DMS114 treated with DMSO at 0.1 percent for 48 hours (cell line): ENCODE measurements around the gene CENPX.

Experiments used
- DNase-seq: peaks from one replicate; lab custom pipeline; 2025; ENCODE audit not compliant: unreplicated experiment; lab: John Stamatoyannopoulos, UW

Gene CENPX

GRCh38 chr17:82055023-82055964, 32.6 kb upstream of the CENPX start:
- DNase-seq, result no peak

GRCh38 chr17:82054351-82055022, 31.8 kb upstream of the CENPX start:
- DNase-seq, result no peak

- DNase-seq, result no peak
Measured at GRCh38 chr17:82053556-82054263, 31.0 kb upstream of the CENPX start.

- no peak for DNase-seq
Measured at GRCh38 chr17:82053130-82053529, 30.5 kb upstream of the CENPX start.

- DNase-seq, result no peak
Measured at GRCh38 chr17:82052638-82053059, 30.0 kb upstream of the CENPX start.

- peak; percentile 45 for DNase-seq
Measured at GRCh38 chr17:82051776-82052637, 29.3 kb upstream of the CENPX start, which contains the start of the genes GPS1 and RFNG. Gene GPS1, plus strand, starts transcription at chr17:82051898. Its CDS starts 34 bp downstream, at chr17:82051932. Gene RFNG, minus strand, starts transcription at chr17:82051811. Its CDS starts 45 bp downstream, at chr17:82051766.

GRCh38 chr17:82050761-82051641, 28.3 kb upstream of the CENPX start:
- DNase-seq, result no peak

GRCh38 chr17:82050152-82050760, 27.6 kb upstream of the CENPX start:
- no peak for DNase-seq

- no peak for DNase-seq
Measured at GRCh38 chr17:82049521-82049971, 26.9 kb upstream of the CENPX start.

GRCh38 chr17:82049106-82049505, 26.4 kb upstream of the CENPX start:
- DNase-seq, result no peak

GRCh38 chr17:82048571-82048971, 25.9 kb upstream of the CENPX start:
- DNase-seq, result no peak

- no peak for DNase-seq
Measured at GRCh38 chr17:82047914-82048570, 25.4 kb upstream of the CENPX start.

GRCh38 chr17:82047379-82047778, 24.7 kb upstream of the CENPX start:
- no peak for DNase-seq

- no peak for DNase-seq
Measured at GRCh38 chr17:82046903-82047302, 24.2 kb upstream of the CENPX start.

GRCh38 chr17:82045936-82046484, 23.3 kb upstream of the CENPX start:
- DNase-seq, result no peak

- no peak for DNase-seq
Measured at GRCh38 chr17:82043507-82043906, 20.8 kb upstream of the CENPX start.

- DNase-seq, result no peak
Measured at GRCh38 chr17:82042649-82043048, 20.0 kb upstream of the CENPX start.
